DOHH2 (cell line): ENCODE measurements around the gene CD164.
"Not testable (repeated sequence)": the region's sequence is repeated elsewhere in the genome, so short reads cannot be mapped to it uniquely, and the experiment has no call there.

Source experiments
- H3F3A ChIP-seq: fragments of 200-600 bp; sonication (generic), shearing (Covaris generic); 2 replicates; pipeline ENCODE4 v1.6.0; 2016; ENCODE audit warnings: antibody characterized with exemption, mild to moderate bottlenecking; ENCODE audit not compliant: control insufficient read depth, insufficient read depth
- H3K27ac ChIP-seq: fragments of 200-600 bp; sonication (generic); 2 replicates; pipeline ENCODE4 v1.5.1; 2014; ENCODE audit warnings: low read depth, mild to moderate bottlenecking, low read length, moderate library complexity
- H3K27me3 ChIP-seq: fragments of 200-600 bp; sonication (generic); 2 replicates; pipeline ENCODE4 v1.6.1; 2014; ENCODE audit warnings: mild to moderate bottlenecking, low read length, mixed read lengths; ENCODE audit not compliant: control insufficient read depth
- H3K36me3 ChIP-seq: fragments of 200-600 bp; sonication (generic); 2 replicates; pipeline ENCODE4 v1.6.1; 2014; ENCODE audit warnings: mild to moderate bottlenecking, low read length, moderate library complexity, mixed read lengths; ENCODE audit not compliant: control insufficient read depth
- H3K4me1 ChIP-seq: fragments of 200-600 bp; sonication (generic); 2 replicates; pipeline ENCODE4 v1.6.1; 2014; ENCODE audit warnings: mild to moderate bottlenecking, low read length, mixed read lengths; ENCODE audit not compliant: control insufficient read depth
- H3K4me2 ChIP-seq: fragments of 200-600 bp; sonication (generic); 2 replicates; pipeline ENCODE4 v1.6.0; 2014; ENCODE audit warnings: mild to moderate bottlenecking, low read length, moderate library complexity
- H3K4me3 ChIP-seq: fragments of 200-600 bp; sonication (generic); 2 replicates; pipeline ENCODE4 v1.5.1; 2014; ENCODE audit warnings: mild to moderate bottlenecking, low read length, mixed read lengths
- H3K79me2 ChIP-seq: fragments of 200-600 bp; sonication (generic); 2 replicates; pipeline ENCODE4 v1.6.1; 2014; ENCODE audit warnings: mild to moderate bottlenecking, low read length, mixed read lengths; ENCODE audit not compliant: control insufficient read depth
- H3K9me2 ChIP-seq: fragments of 200-600 bp; sonication (generic); replicated peaks from 2 replicates; pipeline ENCODE4 v1.6.1; 2014; ENCODE audit warnings: mild to moderate bottlenecking, low read length, mixed read lengths; ENCODE audit not compliant: control insufficient read depth
- H3K9me3 ChIP-seq: fragments of 200-600 bp; sonication (generic); 2 replicates; pipeline ENCODE4 v1.6.1; 2014; ENCODE audit warnings: antibody characterized with exemption, low read length, mixed read lengths; ENCODE audit not compliant: control insufficient read depth, insufficient read depth
- H4K20me1 ChIP-seq: fragments of 200-600 bp; sonication (generic); 2 replicates; pipeline ENCODE4 v1.6.0; 2014; ENCODE audit warnings: low read depth, mild to moderate bottlenecking, antibody characterized with exemption, low read length, moderate library complexity; ENCODE audit not compliant: control insufficient read depth, insufficient read depth
- EZH2phosphoT487 ChIP-seq: fragments of 200-600 bp; sonication (generic); IDR thresholded peaks from 2 replicates; pipeline ENCODE4 v1.6.1; 2017; ENCODE audit warnings: borderline replicate concordance, mild to moderate bottlenecking, antibody characterized with exemption, low read length, moderate library complexity, mixed read lengths
- TF ChIP-seq, protein P1 (sequence below): fragments of 200-600 bp; sonication (generic); IDR thresholded peaks from one replicate; pipeline ENCODE4 v1.5.1; 2014; ENCODE audit warnings: antibody characterized with exemption, mild to moderate bottlenecking, low read depth, low read length; ENCODE audit not compliant: poor library complexity, severe bottlenecking

CD164 gene

GRCh38 chr6:109369728-109370127 lies 12.5 kb downstream of the CD164 start:
- Histone ChIP-seq H3K36me3 (peaks cover 97% of the 10 kb centered on the region), H3K4me3 (no peak overlapping the region)

DNA sequence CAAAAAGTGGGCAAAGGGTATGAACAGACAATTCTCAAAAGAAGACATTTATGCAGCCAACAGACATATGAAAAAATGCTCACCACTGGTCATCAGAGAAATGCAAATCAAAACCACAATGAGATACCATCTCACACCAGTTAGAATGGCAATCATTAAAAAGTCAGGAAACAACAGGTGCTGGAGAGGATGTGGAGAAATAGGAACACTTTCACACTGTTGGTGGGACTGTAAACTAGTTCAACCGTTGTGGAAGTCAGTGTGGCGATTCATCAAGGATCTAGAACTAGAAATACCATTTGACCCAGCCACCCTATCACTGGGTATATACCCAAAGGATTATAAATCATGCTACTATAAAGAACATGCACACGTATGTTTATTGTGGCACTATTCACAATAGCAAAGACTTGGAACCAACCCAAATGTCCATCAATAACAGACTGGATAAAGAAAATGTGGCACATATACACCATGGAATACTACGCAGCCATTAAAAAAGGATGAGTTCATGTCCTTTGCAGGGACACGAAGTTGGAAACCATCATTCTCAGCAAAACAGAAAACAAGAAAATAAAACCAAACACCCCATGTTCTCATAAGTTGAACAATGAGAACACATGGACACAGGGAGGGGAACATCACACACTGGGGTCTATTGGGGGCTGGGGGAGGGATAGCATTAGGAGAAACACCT lies 17.7 kb downstream of the CD164 start:
- not testable (repeated sequence) for H3K4me3 ChIP-seq, H3K9me2 ChIP-seq, H4K20me1 ChIP-seq, H3K9me3 ChIP-seq, H3K4me2 ChIP-seq, H3K27me3 ChIP-seq, H3F3A ChIP-seq, H3K27ac ChIP-seq, H3K79me2 ChIP-seq, H3K4me1 ChIP-seq
- H3K36me3 ChIP-seq, result peaks cover 77% of the 10 kb centered on the region

More at GRCh38 chr6:109369728-109370127, 12.5 kb downstream of the CD164 start:
- no peaks in the 10 kb centered on the region for H3K9me3 ChIP-seq
- no peaks in the 10 kb centered on the region for H3K4me1 ChIP-seq
- H4K20me1 ChIP-seq, result no peaks in the 10 kb centered on the region
- peaks cover 4% of the 10 kb centered on the region; the same call in 1 of the 2 replicates for H3F3A ChIP-seq
- peaks cover 11% of the 10 kb centered on the region for H3K79me2 ChIP-seq
- no peak overlapping the region for H3K27ac ChIP-seq
- H3K4me2 ChIP-seq, result no peak overlapping the region
- no peaks in the 10 kb centered on the region for H3K9me2 ChIP-seq
- TF ChIP-seq, protein P1, sequence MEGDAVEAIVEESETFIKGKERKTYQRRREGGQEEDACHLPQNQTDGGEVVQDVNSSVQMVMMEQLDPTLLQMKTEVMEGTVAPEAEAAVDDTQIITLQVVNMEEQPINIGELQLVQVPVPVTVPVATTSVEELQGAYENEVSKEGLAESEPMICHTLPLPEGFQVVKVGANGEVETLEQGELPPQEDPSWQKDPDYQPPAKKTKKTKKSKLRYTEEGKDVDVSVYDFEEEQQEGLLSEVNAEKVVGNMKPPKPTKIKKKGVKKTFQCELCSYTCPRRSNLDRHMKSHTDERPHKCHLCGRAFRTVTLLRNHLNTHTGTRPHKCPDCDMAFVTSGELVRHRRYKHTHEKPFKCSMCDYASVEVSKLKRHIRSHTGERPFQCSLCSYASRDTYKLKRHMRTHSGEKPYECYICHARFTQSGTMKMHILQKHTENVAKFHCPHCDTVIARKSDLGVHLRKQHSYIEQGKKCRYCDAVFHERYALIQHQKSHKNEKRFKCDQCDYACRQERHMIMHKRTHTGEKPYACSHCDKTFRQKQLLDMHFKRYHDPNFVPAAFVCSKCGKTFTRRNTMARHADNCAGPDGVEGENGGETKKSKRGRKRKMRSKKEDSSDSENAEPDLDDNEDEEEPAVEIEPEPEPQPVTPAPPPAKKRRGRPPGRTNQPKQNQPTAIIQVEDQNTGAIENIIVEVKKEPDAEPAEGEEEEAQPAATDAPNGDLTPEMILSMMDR, result no peak
- no peak for TF ChIP-seq EZH2phosphoT487
- H3K27me3 ChIP-seq, result no peaks in the 10 kb centered on the region

DNA sequence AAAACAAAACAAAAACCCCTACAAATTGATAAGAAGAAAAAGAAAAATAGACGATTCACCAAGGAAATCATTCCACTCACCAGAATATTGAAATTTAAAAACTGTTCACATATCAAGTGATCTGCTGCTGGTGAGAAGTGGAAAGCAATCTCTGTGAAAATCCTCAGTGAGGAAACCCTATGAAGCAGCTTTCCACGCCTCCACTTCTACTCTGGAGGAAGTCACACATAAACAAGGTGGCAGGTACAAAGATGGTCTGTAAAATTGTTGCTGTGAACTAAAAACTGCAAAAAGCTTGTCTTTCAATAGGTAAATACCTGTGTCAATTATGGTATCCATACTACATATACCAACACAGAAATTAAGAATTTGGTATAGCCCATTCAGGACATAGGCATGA lies 18.5 kb downstream of the CD164 start:
- 0 out of 2 replicates have a peak, but pooled peaks cover 2% of the 10 kb centered on the region for H3F3A ChIP-seq
- no peaks in the 10 kb centered on the region for H3K27me3 ChIP-seq
- H3K36me3 ChIP-seq, result peaks cover 74% of the 10 kb centered on the region
- H3K4me3 ChIP-seq, result no peak overlapping the region
- no peaks in the 10 kb centered on the region for H3K9me2 ChIP-seq
- H3K9me3 ChIP-seq, result no peaks in the 10 kb centered on the region
- no peaks in the 10 kb centered on the region for H3K4me1 ChIP-seq
- H3K79me2 ChIP-seq, result peaks cover 8% of the 10 kb centered on the region
- no peak overlapping the region for H3K4me2 ChIP-seq
- no peak overlapping the region for H3K27ac ChIP-seq
- TF ChIP-seq, protein P1, result no peak
- no peak for TF ChIP-seq EZH2phosphoT487
- no peaks in the 10 kb centered on the region for H4K20me1 ChIP-seq

GRCh38 chr6:109362102-109362884 lies 20.0 kb downstream of the CD164 start:
- Histone ChIP-seq H3K79me2 (peaks cover 8% of the 10 kb centered on the region), H3K4me1 (no peaks in the 10 kb centered on the region), H3K36me3 (peaks cover 67% of the 10 kb centered on the region), H3K4me2 (no peak overlapping the region), H3K27ac (no peak overlapping the region), H3K9me3 (no peaks in the 10 kb centered on the region), H4K20me1 (no peaks in the 10 kb centered on the region), H3F3A (0 out of 2 replicates have a peak, but pooled peaks cover 2% of the 10 kb centered on the region), H3K9me2 (no peaks in the 10 kb centered on the region), H3K27me3 (no peaks in the 10 kb centered on the region), H3K4me3 (no peak overlapping the region)
- no peak for TF ChIP-seq EZH2phosphoT487
- TF ChIP-seq, protein P1, result no peak
